Liver (tissue), 9 donors: ENCODE data around the gene OR12D3. TPM values are rescaled to one million over a fixed set of nuclear protein-coding genes. Genes with fewer than 3 reads are reported as not detected.

ENCODE experiments used
- DNase-seq: peaks from one replicate; pipeline ENCODE4 v3.0.0-alpha.2; 2017; ENCODE audit warnings: low spot score
- H3K27ac ChIP-seq, 2 donors: one replicate each; pipeline ENCODE4 v1.7.0; 2013; ENCODE audit warnings: inconsistent platforms in 2 of 2, low read length in 2 of 2, control low read depth in 1 of 2, low read depth in 1 of 2, mild to moderate bottlenecking in 1 of 2
- H3K27me3 ChIP-seq, 4 donors: one replicate each; pipeline versions ENCODE4 v1.6.1 to v1.7.0; 2013; ENCODE audit warnings: low read length in 3 of 4, inconsistent platforms in 1 of 4, mild to moderate bottlenecking in 1 of 4, moderate library complexity in 1 of 4; ENCODE audit not compliant: control insufficient read depth in 4 of 4, insufficient read depth in 4 of 4
- H3K36me3 ChIP-seq, 4 donors: one replicate each; pipeline versions ENCODE4 v1.6.1 to v1.7.0; 2013; ENCODE audit warnings: low read length in 3 of 4, mild to moderate bottlenecking in 3 of 4, low read depth in 1 of 4, moderate library complexity in 1 of 4; ENCODE audit not compliant: control insufficient read depth in 4 of 4, insufficient read depth in 3 of 4
- H3K4me1 ChIP-seq, 4 donors: one replicate each; pipeline versions ENCODE4 v1.6.1 to v1.7.0; 2013; ENCODE audit warnings: low read length in 3 of 4, mild to moderate bottlenecking in 3 of 4, moderate library complexity in 1 of 4; ENCODE audit not compliant: control insufficient read depth in 4 of 4, insufficient read depth in 4 of 4
- H3K4me3 ChIP-seq, 3 donors: one replicate each; pipeline versions ENCODE4 v1.6.1 to v1.7.0; 2013; ENCODE audit warnings: low read length in 3 of 3, control low read depth in 1 of 3, low read depth in 1 of 3, mild to moderate bottlenecking in 1 of 3
- H3K9ac ChIP-seq, 2 donors: one replicate each; pipeline ENCODE4 v1.7.0; 2013; ENCODE audit warnings: low read length in 2 of 2, mild to moderate bottlenecking in 2 of 2, moderate library complexity in 2 of 2, control low read depth in 1 of 2, low read depth in 1 of 2
- H3K9me3 ChIP-seq, 4 donors: one replicate each; pipeline versions ENCODE4 v1.6.1 to v1.7.0; 2013; ENCODE audit warnings: low read length in 3 of 4; ENCODE audit not compliant: control insufficient read depth in 4 of 4
- EGR1 ChIP-seq, 2 donors: IDR thresholded peaks; 2 replicates each; pipeline ENCODE4 v1.6.1; 2016 to 2018; ENCODE audit warnings: antibody characterized with exemption in 2 of 2, low read depth in 2 of 2
- FOXA1 ChIP-seq: IDR thresholded peaks from 2 replicates; pipeline ENCODE4 v1.6.1; 2016; ENCODE audit warnings: antibody characterized with exemption
- FOXA2 ChIP-seq: IDR thresholded peaks from 2 replicates; pipeline ENCODE4 v1.6.1; 2016; ENCODE audit warnings: antibody characterized with exemption
- GABPA ChIP-seq, 2 donors: IDR thresholded peaks in 1 of 2; conservative IDR thresholded peaks in 1 of 2; 2 replicates each; pipeline ENCODE4 v1.6.1; 2016; ENCODE audit warnings: antibody characterized with exemption in 2 of 2, mild to moderate bottlenecking in 1 of 2, moderate library complexity in 1 of 2
- HNF4G ChIP-seq: IDR thresholded peaks from 2 replicates; pipeline ENCODE4 v1.6.1; 2016; ENCODE audit warnings: antibody characterized with exemption
- JUND ChIP-seq, 2 donors: IDR thresholded peaks; 2 replicates each; pipeline ENCODE4 v1.6.1; 2016; ENCODE audit warnings: antibody characterized with exemption in 2 of 2
- NR2F2 ChIP-seq: IDR thresholded peaks from 2 replicates; pipeline ENCODE4 v1.6.1; 2016; ENCODE audit warnings: antibody characterized with exemption
- RAD21 ChIP-seq, 2 donors: IDR thresholded peaks; 2 replicates each; pipeline ENCODE4 v1.6.1; 2016; ENCODE audit warnings: antibody characterized with exemption in 2 of 2, mild to moderate bottlenecking in 2 of 2
- RXRA ChIP-seq, 2 donors: IDR thresholded peaks; 2 replicates each; pipeline ENCODE4 v1.6.1; 2017 to 2018; ENCODE audit warnings: antibody characterized with exemption in 2 of 2, mild to moderate bottlenecking in 1 of 2
- SP1 ChIP-seq: IDR thresholded peaks from 2 replicates; pipeline ENCODE4 v1.6.1; 2018; ENCODE audit warnings: antibody characterized with exemption, mild to moderate bottlenecking
- TAF1 ChIP-seq: conservative IDR thresholded peaks from 2 replicates; pipeline ENCODE4 v1.6.1; 2016; ENCODE audit warnings: antibody characterized with exemption, mild to moderate bottlenecking
- YY1 ChIP-seq: IDR thresholded peaks from 2 replicates; pipeline ENCODE4 v1.6.1; 2016; ENCODE audit warnings: antibody characterized with exemption, mild to moderate bottlenecking
- WGBS: extraction: QIAGEN DNeasy Blood & Tissue Kit; methylation state at CpG from one replicate; pipeline ENCODE4 v1.1.7; 2013; 5-methylcytosine and 5-hydroxymethylcytosine counted together
- polyA plus RNA-seq, 2 donors: library from polyadenylated mRNA; stranded (reverse) in 1 of 2; unstranded in 1 of 2; fragments of 200-250 nt in 1 of 2; fragments of >200 nt in 1 of 2; fragmentation: Nextera tagmentation in 1 of 2; extraction: Ambion mirVana in 1 of 2; gene quantifications; one replicate each; pipeline versions ENCODE4 v1.2.1 to v1.2.3, GENCODE V29; 2013 to 2015
- total RNA-seq, 2 donors: library from RNA; depleted of rRNA; stranded (reverse); fragments of >200 nt; gene quantifications; one replicate each; pipeline ENCODE4 v1.2.3, GENCODE V29; 2014
- TF ChIP-seq, protein P1 (sequence below): IDR thresholded peaks from 2 replicates; pipeline ENCODE4 v1.6.1; 2016; ENCODE audit warnings: antibody characterized with exemption, mild to moderate bottlenecking
- TF ChIP-seq, protein P2 (sequence below): IDR thresholded peaks from 2 replicates; pipeline ENCODE4 v1.6.1; 2016; ENCODE audit warnings: antibody characterized with exemption
- TF ChIP-seq, protein P3 (sequence below): IDR thresholded peaks from 2 replicates; pipeline ENCODE4 v1.6.1; 2016; ENCODE audit warnings: antibody characterized with exemption
- TF ChIP-seq, protein P4 (sequence below): fragments of 150-350 bp; IDR thresholded peaks from 2 replicates; pipeline ENCODE4 v1.5.1; 2017; ENCODE audit warnings: improper control_type of control experiment, low read depth, low read length; ENCODE audit not compliant: missing input control
- donor health status: healthy.
- donor health status: healthy.
- donor health status: healthy.
- donor health status: healthy.
- donor health status: healthy.

OR12D3 gene
- total and polyA plus RNA-seq, 4 donors = not detected

DNA sequence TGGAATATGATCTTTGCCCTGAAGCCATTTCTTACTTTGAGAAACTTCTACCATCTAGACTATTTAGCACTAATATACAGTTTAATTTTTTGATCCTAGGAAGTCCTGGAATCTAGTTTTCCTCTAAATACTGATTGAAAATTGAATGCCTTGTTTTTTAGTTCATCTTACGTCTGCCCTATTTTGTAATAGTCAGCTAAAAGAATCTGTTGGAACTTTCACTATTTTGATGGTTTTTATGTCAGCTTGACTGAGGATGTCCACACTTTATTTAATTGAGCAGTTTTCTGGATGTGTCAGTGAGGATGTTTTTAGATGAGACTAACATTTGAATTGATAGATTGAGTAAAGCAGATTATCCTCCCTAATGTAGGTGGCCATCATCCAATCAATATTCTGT is 28.7 kb upstream of the OR12D3 start:
- DNase-seq = no peak
- no peaks in the 10 kb centered on the region for H3K4me1 ChIP-seq
- no peak overlapping the region for H3K9ac ChIP-seq
- H3K36me3 ChIP-seq = no peaks in the 10 kb centered on the region
- H3K9me3 ChIP-seq = no peaks in the 10 kb centered on the region
- TF ChIP-seq EGR1 (IDR thresholded peaks at IDR 0.05; ENCODE audit: low read depth in 2 of 2) = no peak
- no peak for TF ChIP-seq GABPA (IDR thresholded peaks at IDR 0.05 in 1 of 2, conservative IDR thresholded peaks at IDR 0.05 in 1 of 2)
- TF ChIP-seq RAD21 (IDR thresholded peaks at IDR 0.05) = no peak
- TF ChIP-seq FOXA1 = no peak
- TF ChIP-seq, protein P1, sequence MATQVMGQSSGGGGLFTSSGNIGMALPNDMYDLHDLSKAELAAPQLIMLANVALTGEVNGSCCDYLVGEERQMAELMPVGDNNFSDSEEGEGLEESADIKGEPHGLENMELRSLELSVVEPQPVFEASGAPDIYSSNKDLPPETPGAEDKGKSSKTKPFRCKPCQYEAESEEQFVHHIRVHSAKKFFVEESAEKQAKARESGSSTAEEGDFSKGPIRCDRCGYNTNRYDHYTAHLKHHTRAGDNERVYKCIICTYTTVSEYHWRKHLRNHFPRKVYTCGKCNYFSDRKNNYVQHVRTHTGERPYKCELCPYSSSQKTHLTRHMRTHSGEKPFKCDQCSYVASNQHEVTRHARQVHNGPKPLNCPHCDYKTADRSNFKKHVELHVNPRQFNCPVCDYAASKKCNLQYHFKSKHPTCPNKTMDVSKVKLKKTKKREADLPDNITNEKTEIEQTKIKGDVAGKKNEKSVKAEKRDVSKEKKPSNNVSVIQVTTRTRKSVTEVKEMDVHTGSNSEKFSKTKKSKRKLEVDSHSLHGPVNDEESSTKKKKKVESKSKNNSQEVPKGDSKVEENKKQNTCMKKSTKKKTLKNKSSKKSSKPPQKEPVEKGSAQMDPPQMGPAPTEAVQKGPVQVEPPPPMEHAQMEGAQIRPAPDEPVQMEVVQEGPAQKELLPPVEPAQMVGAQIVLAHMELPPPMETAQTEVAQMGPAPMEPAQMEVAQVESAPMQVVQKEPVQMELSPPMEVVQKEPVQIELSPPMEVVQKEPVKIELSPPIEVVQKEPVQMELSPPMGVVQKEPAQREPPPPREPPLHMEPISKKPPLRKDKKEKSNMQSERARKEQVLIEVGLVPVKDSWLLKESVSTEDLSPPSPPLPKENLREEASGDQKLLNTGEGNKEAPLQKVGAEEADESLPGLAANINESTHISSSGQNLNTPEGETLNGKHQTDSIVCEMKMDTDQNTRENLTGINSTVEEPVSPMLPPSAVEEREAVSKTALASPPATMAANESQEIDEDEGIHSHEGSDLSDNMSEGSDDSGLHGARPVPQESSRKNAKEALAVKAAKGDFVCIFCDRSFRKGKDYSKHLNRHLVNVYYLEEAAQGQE = no peak
- no peak for TF ChIP-seq HNF4G
- TF ChIP-seq SP1 = no peak
- TF ChIP-seq RXRA (IDR thresholded peaks at IDR 0.05) = no peak
- TF ChIP-seq, protein P2, sequence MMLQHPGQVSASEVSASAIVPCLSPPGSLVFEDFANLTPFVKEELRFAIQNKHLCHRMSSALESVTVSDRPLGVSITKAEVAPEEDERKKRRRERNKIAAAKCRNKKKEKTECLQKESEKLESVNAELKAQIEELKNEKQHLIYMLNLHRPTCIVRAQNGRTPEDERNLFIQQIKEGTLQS = no peak
- TF ChIP-seq JUND (IDR thresholded peaks at IDR 0.05) = no peak
- TF ChIP-seq FOXA2 = no peak
- TF ChIP-seq, protein P3, sequence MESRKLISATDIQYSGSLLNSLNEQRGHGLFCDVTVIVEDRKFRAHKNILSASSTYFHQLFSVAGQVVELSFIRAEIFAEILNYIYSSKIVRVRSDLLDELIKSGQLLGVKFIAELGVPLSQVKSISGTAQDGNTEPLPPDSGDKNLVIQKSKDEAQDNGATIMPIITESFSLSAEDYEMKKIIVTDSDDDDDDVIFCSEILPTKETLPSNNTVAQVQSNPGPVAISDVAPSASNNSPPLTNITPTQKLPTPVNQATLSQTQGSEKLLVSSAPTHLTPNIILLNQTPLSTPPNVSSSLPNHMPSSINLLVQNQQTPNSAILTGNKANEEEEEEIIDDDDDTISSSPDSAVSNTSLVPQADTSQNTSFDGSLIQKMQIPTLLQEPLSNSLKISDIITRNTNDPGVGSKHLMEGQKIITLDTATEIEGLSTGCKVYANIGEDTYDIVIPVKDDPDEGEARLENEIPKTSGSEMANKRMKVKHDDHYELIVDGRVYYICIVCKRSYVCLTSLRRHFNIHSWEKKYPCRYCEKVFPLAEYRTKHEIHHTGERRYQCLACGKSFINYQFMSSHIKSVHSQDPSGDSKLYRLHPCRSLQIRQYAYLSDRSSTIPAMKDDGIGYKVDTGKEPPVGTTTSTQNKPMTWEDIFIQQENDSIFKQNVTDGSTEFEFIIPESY = no peak
- no peak for TF ChIP-seq NR2F2
- TF ChIP-seq TAF1 = no peak
- no peak for TF ChIP-seq YY1
- 48% methylated on average over 1 of the region's 1 CpG for WGBS
- no peak overlapping the region for H3K27ac ChIP-seq
- no peaks in the 10 kb centered on the region for H3K27me3 ChIP-seq
- H3K4me3 ChIP-seq = no peak overlapping the region

DNA sequence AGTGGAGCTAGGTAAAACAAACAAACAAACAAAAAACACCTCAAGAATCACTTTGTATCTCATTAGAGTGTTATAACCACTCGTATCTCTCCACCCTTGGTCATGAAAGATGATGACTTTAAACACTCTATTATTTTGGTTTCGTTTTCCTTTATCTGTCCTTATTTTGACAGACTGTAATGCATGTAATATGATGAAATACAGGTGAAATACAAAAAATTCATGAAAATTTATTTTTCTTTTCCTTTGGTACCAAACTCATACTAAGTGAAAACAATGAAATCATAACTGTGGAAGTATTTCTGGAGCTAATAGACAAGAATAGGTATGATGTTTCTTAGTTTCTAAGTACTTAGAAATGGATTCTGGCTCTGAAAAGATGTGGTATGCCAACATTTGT is 24.4 kb upstream of the OR12D3 start:
- Histone ChIP-seq H3K9me3 (no peaks in the 10 kb centered on the region), H3K9ac (no peak overlapping the region)
- WGBS = 72% methylated on average over 2 of the region's 2 CpGs

More for the DNA sequence above, 24.4 kb upstream of the OR12D3 start:
- Histone ChIP-seq H3K36me3 (no peaks in the 10 kb centered on the region), H3K4me1 (no peaks in the 10 kb centered on the region), H3K4me3 (no peak overlapping the region), H3K27ac (no peak overlapping the region), H3K27me3 (peaks cover 0 to 4% (median 0%) of the 10 kb centered on the region in 4 donors)
- TF ChIP-seq, protein P4, sequence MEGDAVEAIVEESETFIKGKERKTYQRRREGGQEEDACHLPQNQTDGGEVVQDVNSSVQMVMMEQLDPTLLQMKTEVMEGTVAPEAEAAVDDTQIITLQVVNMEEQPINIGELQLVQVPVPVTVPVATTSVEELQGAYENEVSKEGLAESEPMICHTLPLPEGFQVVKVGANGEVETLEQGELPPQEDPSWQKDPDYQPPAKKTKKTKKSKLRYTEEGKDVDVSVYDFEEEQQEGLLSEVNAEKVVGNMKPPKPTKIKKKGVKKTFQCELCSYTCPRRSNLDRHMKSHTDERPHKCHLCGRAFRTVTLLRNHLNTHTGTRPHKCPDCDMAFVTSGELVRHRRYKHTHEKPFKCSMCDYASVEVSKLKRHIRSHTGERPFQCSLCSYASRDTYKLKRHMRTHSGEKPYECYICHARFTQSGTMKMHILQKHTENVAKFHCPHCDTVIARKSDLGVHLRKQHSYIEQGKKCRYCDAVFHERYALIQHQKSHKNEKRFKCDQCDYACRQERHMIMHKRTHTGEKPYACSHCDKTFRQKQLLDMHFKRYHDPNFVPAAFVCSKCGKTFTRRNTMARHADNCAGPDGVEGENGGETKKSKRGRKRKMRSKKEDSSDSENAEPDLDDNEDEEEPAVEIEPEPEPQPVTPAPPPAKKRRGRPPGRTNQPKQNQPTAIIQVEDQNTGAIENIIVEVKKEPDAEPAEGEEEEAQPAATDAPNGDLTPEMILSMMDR = no peak
- no peak for TF ChIP-seq FOXA2
- TF ChIP-seq TAF1 = no peak
- no peak for TF ChIP-seq SP1
- TF ChIP-seq NR2F2 = no peak
- TF ChIP-seq RAD21 (IDR thresholded peaks at IDR 0.05) = no peak
- DNase-seq = no peak
